Colon (tissue), 2 donors: ENCODE data around the gene ADM2.
"Not testable (repeated sequence)": the region's sequence is repeated elsewhere in the genome, so short reads cannot be mapped to it uniquely, and the experiment has no call there.

Experiments
- FAIRE-seq: peaks from 2 replicates; lab custom pipeline; 2012; peaks lifted over from hg19 to GRCh38; lab: Jason Lieb, UNC
- donor health status: control.
- donor health status: control.

The ADM2 gene

GRCh38 chr22:50525858-50526107, 44.4 kb downstream of the ADM2 start:
- no peak for FAIRE-seq

GRCh38 chr22:50526108-50526833, 44.9 kb downstream of the ADM2 start:
- no peak for FAIRE-seq

- no peak for FAIRE-seq
These were observed 45.8 kb downstream of the ADM2 start for GRCh38 chr22:50526834-50527801.

GRCh38 chr22:50527921-50528681, 46.8 kb downstream of the ADM2 start:
- no peak for FAIRE-seq

GRCh38 chr22:50528682-50529415, 47.5 kb downstream of the ADM2 start:
- FAIRE-seq, result no peak

GRCh38 chr22:50529416-50529896, 48.1 kb downstream of the ADM2 start:
- no peak for FAIRE-seq

- FAIRE-seq, result no peak
These were observed 48.7 kb downstream of the ADM2 start, which contains the start of gene TYMP for GRCh38 chr22:50529897-50530579. Gene TYMP, minus strand, starts transcription at chr22:50530012. Its CDS starts 303 bp downstream, at chr22:50529709.

- no peak for FAIRE-seq
These were observed 49.2 kb downstream of the ADM2 start for GRCh38 chr22:50530580-50530876.

GRCh38 chr22:50530877-50531545, 49.7 kb downstream of the ADM2 start:
- no peak for FAIRE-seq

GRCh38 chr22:50531546-50531961, 50.2 kb downstream of the ADM2 start:
- FAIRE-seq, result no peak

GRCh38 chr22:50531962-50532674, 50.8 kb downstream of the ADM2 start:
- no peak for FAIRE-seq

GRCh38 chr22:50532824-50533796, 51.8 kb downstream of the ADM2 start:
- FAIRE-seq, result no peak

GRCh38 chr22:50533856-50534711, 52.7 kb downstream of the ADM2 start:
- not testable (repeated sequence) for FAIRE-seq

GRCh38 chr22:50535113-50535512, 53.8 kb downstream of the ADM2 start:
- no peak for FAIRE-seq
